Transverse colon (tissue), 4 donors: ENCODE measurements around the gene ARHGAP18. TPM values are rescaled to one million over a fixed set of nuclear protein-coding genes. Genes with fewer than 3 reads are reported as not detected.

Experiments used
- DNase-seq: peaks from one replicate; pipeline ENCODE4 v3.0.0-alpha.2; 2019
- H3K27ac ChIP-seq, 4 donors: fragments of 200-600 bp; sonication (generic); 2 replicates each; pipeline ENCODE4 v1.5.1; 2016 to 2018; ENCODE audit warnings: inconsistent platforms in 4 of 4
- H3K27me3 ChIP-seq: fragments of 200-600 bp; sonication (generic); 2 replicates; pipeline ENCODE4 v1.5.1; 2017; ENCODE audit warnings: inconsistent platforms
- H3K36me3 ChIP-seq, 4 donors: fragments of 200-600 bp; sonication (generic); 2 replicates each; pipeline ENCODE4 v1.5.1; 2017 to 2019; ENCODE audit warnings: inconsistent platforms in 4 of 4
- H3K4me1 ChIP-seq, 4 donors: fragments of 200-600 bp; sonication (generic); 2 replicates each; pipeline ENCODE4 v1.5.1; 2017 to 2020; ENCODE audit warnings: inconsistent platforms in 4 of 4
- H3K4me3 ChIP-seq, 4 donors: fragments of 200-600 bp; sonication (generic); 1 replicate in 1 of 4; 2 replicates in 3 of 4; pipeline versions ENCODE4 v1.5.1 to v1.6.1; 2017 to 2019; ENCODE audit warnings: inconsistent platforms in 4 of 4
- H3K9me3 ChIP-seq, 2 donors: fragments of 200-600 bp; sonication (generic); 2 replicates each; pipeline ENCODE4 v1.5.1; 2017 to 2019; ENCODE audit warnings: inconsistent platforms in 2 of 2
- CTCF ChIP-seq, 5 experiments: fragments of 200-600 bp in 3 of 5; fragments of 450-650 bp in 2 of 5; sonication (generic) in 3 of 5; IDR thresholded peaks; 1 replicate in 2 of 5; 2 replicates in 3 of 5; pipeline ENCODE4 v1.5.1; 2016 to 2017; ENCODE audit warnings: antibody characterized with exemption in 5 of 5, inconsistent platforms in 3 of 5, mild to moderate bottlenecking in 2 of 5, moderate library complexity in 1 of 5
- EP300 ChIP-seq: sonication (generic); formaldehyde crosslinking; IDR thresholded peaks from one replicate; pipeline ENCODE4 v1.6.1; 2017; ENCODE audit warnings: antibody characterized with exemption, low read depth
- POLR2A ChIP-seq: fragments of 450-650 bp; IDR thresholded peaks from one replicate; pipeline ENCODE4 v1.6.1; 2016; ENCODE audit warnings: antibody characterized with exemption, mild to moderate bottlenecking, moderate library complexity
- POLR2AphosphoS5 ChIP-seq, 3 donors: sonication (generic); formaldehyde crosslinking; IDR thresholded peaks; one replicate each; pipeline ENCODE4 v1.6.1; 2016; ENCODE audit warnings: antibody characterized with exemption in 3 of 3
- WGBS, 2 donors: methylation state at CpG; one replicate each; pipeline ENCODE4 v1.1.5; 2018; ENCODE audit warnings: low coverage in 1 of 2; 5-methylcytosine and 5-hydroxymethylcytosine counted together
- in situ Hi-C, 4 donors: fragments of 200-750 bp; cut with MboI; loops; one replicate each; pipeline versions ENCODE4 v1.15.0 to v1.15.1; 2017; ENCODE audit warnings: low sequenced_read_pairs in 3 of 4, low pct_ligation_motif_present in 1 of 4, low pct_unique_long_range_greater_than_20kb in 1 of 4
- intact Hi-C: fragments of 100-400 bp; cut with DNase I; formaldehyde crosslinking; loops from one replicate; pipeline ENCODE4 v1.15.1; 2023; ENCODE audit warnings: low total_unique reads
- total RNA-seq, 4 donors: library from RNA; depleted of rRNA; stranded (reverse); fragments of >200 nt; gene quantifications; one replicate each; pipeline ENCODE4 v1.1.0, GENCODE V29; 2016

Gene ARHGAP18
- total RNA-seq, 4 donors from 2014 or later, result 5.2 to 21.8 (median 13.0) TPM

- TF ChIP-seq POLR2AphosphoS5 (IDR thresholded peaks at IDR 0.05) (no peak), EP300 (no peak), CTCF (IDR thresholded peaks at IDR 0.05) (no peak), POLR2A (no peak)
- Histone ChIP-seq H3K27ac (no peak overlapping the region), H3K27me3 (no peaks in the 10 kb centered on the region), H3K4me3 (no peak overlapping the region), H3K4me1 (peaks cover 3 to 35% (median 16%) of the 10 kb centered on the region in 4 donors), H3K9me3 (no peaks in the 10 kb centered on the region), H3K36me3 (no peaks in the 10 kb centered on the region)
- in situ Hi-C loops (no loop called here), intact Hi-C loops (no loop called here)
- DNase-seq, result no peak
These were observed 68.6 kb downstream of the ARHGAP18 start for GRCh38 chr6:129641344-129641743.

- no peaks in the 10 kb centered on the region for H3K9me3 ChIP-seq
- in situ Hi-C loops, result no loop called here
- H3K36me3 ChIP-seq, result no peaks in the 10 kb centered on the region
- no peak for TF ChIP-seq POLR2A
- H3K4me3 ChIP-seq, result no peak overlapping the region
- peak overlapping the region in 3 of 4 donors; percentile 5 to 36 (median 28) for H3K27ac ChIP-seq
- no peak for DNase-seq
- no peaks in the 10 kb centered on the region for H3K27me3 ChIP-seq
- intact Hi-C loops, result no loop called here
- H3K4me1 ChIP-seq, result peaks cover 0 to 38% (median 17%) of the 10 kb centered on the region in 4 donors
These were observed 71.3 kb downstream of the ARHGAP18 start for GRCh38 chr6:129638686-129639085.

- H3K27me3 ChIP-seq, result no peaks in the 10 kb centered on the region
- no peaks in the 10 kb centered on the region for H3K9me3 ChIP-seq
- H3K4me3 ChIP-seq, result no peak overlapping the region
- WGBS, 2 donors, result 31 to 45% methylated on average over 8 of the region's 8 CpGs
- in situ Hi-C loops (no loop called here), intact Hi-C loops (no loop called here)
- no peaks in the 10 kb centered on the region for H3K36me3 ChIP-seq
- TF ChIP-seq CTCF (IDR thresholded peaks at IDR 0.05) (no peak), EP300 (no peak), POLR2A (no peak), POLR2AphosphoS5 (IDR thresholded peaks at IDR 0.05) (no peak)
- H3K4me1 ChIP-seq, result peaks cover 0 to 38% (median 17%) of the 10 kb centered on the region in 4 donors
- no peak for DNase-seq
- H3K27ac ChIP-seq, result peak overlapping the region in 3 of 4 donors; percentile 5 to 36 (median 28)
These were observed 71.8 kb downstream of the ARHGAP18 start for GRCh38 chr6:129638055-129638684.

GRCh38 chr6:129637340-129638054 is 72.5 kb downstream of the ARHGAP18 start:
- TF ChIP-seq POLR2AphosphoS5 (IDR thresholded peaks at IDR 0.05), result no peak
- TF ChIP-seq CTCF (IDR thresholded peaks at IDR 0.05), result no peak
- TF ChIP-seq POLR2A, result no peak
- no peak for TF ChIP-seq EP300
- H3K4me1 ChIP-seq, result peaks cover 0 to 38% (median 17%) of the 10 kb centered on the region in 4 donors
- 50 to 73% methylated on average over 3 of the region's 3 CpGs for WGBS, 2 donors
- no peaks in the 10 kb centered on the region for H3K9me3 ChIP-seq
- H3K4me3 ChIP-seq, result no peak overlapping the region
- in situ Hi-C loops (no loop called here), intact Hi-C loops (no loop called here)
- H3K36me3 ChIP-seq, result no peaks in the 10 kb centered on the region
- H3K27ac ChIP-seq, result peak overlapping the region in 3 of 4 donors; percentile 5 to 36 (median 28)
- no peak for DNase-seq
- H3K27me3 ChIP-seq, result no peaks in the 10 kb centered on the region
